NAMALWA (cell line): ENCODE measurements around the gene SNCAIP.
"Not testable (repeated sequence)": the region's sequence is repeated elsewhere in the genome, so short reads cannot be mapped to it uniquely, and the experiment has no call there.

Experiments used
- DNase-seq: peaks from one replicate; pipeline ENCODE4 v3.0.0-alpha.2; 2015; ENCODE audit warnings: low spot score

The SNCAIP gene

DNA sequence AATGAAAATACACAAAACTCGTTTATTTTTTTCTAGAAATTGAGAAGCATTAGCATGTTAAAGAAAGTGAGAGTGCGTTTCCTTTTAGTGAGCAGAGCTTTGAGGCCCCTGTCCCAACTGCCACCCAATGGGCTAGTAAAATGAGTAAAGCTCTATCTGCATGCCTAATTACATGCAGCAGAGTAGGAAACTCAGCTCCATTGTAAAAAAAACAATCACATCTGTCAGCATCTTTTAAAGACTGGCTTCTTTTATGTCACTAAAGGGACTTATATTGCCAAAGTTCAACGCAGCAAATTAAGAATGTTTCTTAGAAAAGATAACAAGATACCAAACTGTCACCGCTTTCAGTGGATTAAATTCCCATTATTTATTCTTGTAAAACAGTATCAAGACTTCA lies 154.0 kb downstream of the SNCAIP start:
- no peak for DNase-seq

DNA sequence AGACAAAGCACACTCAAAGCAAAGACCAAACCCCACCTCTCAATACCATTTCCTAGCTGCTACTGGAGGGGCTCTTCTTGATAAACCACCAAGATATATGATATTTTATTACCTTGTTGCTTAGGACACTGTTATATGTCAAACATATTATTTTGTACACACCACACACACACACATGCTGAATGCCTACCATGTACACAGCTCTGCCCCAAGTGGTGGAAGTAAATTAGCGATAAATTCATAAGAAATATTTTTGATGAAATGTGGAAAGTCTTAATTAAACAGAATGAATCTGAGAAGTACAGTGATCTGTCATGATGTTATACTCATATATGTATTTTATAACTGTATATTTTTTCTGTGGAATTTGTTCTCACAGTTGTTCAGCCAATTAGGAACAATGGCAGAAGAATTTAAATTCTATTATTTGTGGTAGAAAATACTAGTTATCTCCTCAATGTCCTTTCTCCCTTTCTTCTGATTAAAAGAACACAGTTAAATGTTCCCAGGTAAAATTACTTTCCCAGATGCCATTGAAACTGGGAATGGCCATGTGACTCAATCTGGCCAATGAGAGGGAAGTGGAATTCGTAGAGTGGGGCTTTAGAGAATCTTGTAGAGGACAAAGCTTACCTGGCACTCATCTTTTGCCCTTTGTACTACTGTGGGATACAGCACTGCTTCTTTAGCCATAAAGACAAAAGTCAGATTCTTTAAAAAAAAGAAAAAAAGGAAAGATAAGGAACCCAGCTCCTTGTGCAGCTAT lies 156.5 kb downstream of the SNCAIP start:
- DNase-seq = peak; percentile 13

DNA sequence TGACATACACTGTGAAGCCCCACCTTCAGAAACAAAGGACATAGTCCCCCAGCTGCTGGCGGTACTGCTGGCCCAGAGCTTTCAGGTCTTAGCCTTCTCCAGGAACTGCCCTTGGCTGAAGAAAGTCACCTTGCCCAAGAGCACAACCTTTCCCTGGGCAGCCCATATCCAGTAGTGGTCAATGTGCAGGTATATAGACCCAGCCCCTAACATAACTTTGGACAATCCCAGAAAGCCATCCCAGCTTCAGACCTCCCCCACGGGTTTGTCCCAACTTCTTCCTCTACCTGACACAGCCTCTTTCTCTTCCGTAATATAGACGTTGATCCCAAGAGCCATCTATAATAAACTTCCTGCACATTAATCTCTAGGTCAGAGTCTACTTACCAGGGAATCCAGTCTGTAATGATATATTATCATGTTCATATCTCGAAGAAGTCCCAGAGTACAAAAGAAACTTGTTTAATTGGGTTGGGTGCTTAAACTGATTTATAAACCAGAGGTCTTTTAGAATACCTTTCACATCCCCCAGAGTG lies 157.4 kb downstream of the SNCAIP start:
- DNase-seq = no peak

DNA sequence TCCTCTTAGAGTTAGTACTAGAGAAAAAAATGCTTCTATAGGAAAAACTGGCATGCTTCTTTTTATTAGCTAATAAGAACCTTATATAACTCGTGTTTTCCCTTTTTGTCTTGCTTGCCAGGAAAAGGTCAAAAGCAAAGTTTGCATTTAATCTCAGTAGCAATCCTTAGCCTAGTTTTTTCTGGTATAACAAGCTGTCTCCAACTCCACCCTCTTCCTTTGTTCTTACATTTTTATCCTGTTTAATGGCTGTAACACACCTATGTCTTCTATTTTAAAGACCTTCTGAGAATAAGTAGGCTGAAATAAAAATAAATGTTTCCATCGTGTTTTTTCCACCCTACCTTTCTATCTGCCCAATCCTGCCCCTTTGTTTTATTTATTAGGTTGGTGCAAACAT lies 158.3 kb downstream of the SNCAIP start:
- no peak for DNase-seq

DNA sequence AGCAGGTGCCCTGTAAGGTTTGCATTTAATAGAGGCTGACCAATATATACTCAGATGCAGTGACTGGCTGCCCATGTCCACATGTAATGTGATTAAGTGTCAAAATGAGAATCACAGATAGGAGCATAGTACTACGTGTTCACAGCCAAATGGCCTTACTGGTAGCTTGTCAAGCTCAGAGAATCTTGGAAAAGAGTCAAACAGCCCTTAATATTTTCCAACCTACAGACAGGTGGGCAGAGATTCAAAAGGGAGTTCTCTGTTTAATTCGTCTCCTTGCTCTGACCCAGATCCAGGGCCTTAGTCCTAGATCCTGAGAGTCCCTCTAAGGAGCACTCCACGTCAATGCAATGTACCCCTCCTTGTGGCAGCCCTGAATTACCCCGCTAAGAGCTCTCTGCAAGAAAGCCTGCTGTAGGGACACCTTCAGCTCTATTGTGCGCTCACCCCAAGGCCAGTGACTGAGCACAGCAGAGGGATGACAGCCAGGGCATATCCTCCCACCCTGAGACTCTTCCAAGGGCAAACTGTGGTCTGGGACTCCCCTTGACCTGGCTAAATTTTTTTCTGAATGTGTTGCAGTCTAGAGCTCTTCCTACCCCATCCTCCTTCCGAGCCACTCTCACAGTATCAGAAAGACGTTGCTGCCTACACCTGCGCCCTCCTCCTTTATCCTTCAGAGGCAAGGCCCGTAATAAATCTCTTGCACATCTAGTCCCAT lies 159.2 kb downstream of the SNCAIP start:
- DNase-seq = no peak

DNA sequence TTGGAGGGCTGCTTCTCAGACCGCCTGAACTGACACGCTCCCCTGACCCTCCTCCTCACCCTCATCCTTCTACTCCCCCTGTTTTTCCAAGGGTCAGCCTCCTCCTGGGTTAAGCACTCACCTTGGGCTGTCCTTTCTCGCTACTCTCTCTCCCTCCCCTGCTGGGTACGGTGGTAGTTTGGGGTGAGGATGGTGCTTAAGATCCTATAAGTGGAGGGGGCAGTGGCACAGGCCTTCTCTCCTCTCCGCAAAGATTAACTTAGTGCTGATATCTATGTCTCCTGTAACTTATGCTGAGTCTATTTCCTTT lies 159.7 kb downstream of the SNCAIP start:
- no peak for DNase-seq

DNA sequence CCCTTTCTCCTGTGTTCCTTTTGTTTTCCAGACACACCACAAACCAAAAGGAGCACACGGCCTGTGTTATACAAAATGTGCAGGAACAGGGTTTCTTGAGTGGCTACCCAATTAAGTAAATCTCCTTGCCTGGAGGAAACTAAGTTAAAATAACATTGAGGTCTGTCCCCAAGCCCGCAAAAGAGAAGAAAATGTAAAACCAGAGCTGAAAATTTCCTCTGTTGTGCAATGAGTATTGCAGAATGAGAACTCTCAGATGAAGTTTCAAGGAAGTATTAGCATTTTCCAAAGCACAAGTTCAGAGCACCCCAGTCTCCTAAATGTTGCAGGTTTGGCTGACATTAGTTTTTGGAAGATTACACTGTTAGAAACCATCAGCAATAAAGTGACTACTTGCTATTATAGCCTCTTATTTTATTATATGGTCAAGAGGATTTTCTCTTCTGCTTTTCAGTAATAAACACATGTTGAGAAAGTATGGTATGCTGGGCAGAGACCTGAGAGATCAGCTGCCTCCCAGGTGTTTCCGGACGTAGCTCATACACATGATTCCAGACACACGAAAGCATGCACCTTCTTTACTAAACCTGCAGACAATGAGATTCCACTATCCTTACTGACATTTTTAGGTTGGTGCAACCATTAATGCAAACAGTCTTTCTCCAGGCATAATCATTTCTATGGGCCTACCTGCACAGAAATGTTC lies 161.3 kb downstream of the SNCAIP start:
- no peak for DNase-seq

DNA sequence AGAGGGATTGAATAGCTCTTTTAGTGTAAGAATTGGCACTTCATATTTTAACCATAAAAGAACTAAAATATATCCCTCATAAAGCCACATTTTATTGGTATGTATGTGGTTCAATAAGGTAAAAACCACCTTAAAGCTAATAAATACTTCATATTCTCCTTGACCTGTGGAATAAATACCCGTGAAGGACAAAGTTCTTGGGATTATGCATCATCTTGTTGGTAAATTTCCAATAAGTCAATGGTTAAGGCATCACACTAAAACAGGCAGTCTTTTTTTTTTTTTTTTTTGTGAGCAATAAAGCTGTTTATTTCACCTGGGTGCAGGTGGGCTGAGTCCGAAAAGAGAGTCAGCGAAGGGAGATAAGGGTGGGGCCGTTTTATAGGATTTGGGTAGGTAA lies 161.9 kb downstream of the SNCAIP start:
- DNase-seq = no peak

DNA sequence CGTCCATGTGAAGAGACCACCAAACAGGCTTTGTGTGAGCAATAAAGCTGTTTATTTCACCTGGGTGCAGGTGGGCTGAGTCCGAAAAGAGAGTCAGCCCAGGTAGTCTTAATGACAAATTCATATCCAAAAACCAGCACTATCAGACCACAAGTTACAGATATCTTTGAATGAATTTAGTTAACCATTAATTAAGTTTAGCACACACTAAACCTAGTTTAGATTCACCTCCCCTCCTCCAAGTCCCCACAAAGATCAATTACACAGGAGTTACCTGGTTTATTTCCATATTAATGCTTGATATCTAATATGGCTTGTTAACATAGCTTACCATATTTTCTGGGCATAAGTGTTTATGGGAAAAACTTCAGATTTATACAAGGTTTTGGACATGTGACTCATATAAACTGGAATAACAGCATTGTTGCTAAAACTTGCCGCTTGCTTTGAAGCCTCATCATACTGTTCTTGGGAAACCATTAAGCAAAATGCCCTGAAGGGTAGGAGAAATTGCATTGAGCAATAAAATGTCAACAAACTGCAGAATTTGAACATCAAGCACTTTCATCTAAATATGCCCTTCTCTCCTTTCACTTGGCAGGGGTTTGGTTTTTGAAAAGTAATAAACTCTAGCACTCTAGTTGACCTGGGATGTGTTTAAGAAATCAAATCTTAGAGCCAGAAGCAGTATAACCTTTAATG lies 166.9 kb downstream of the SNCAIP start:
- DNase-seq = no peak

DNA sequence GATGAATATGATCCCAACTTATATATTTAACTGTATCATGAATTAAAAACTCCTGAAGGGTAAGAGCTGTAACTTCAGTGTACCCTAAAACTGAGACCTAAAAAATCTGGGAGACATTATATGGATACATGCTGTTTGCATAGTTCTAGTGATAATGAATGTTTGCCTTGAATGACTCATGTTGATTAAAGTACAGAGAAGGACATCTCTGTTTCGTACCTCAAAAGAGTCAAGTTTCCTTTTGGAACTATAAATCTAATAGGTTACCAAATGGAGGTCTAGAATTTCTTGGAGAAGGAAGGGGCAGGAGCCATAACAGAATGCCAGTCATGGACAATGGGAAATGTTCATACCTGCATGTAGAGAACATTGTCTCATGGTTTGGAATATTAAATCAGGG lies 168.1 kb downstream of the SNCAIP start:
- no peak for DNase-seq

DNA sequence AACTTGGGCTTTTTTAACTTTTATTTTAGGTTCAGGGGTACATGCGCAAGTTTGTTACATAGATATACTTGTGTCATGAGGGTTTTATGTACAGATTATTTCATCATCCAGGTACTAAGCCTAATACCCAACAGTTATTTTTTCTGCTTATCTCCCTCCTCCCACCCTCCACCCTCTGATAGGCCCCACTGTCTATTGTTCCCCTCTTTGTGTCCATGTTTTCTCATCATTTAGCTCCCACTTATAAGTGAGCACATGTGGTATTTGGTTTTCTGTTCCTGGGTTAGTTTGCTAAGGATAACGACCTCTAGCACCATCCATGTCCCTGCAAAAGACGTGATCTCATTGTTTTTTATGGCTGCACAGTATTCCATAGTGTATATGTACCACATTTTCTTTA lies 172.1 kb downstream of the SNCAIP start:
- DNase-seq = no peak

DNA sequence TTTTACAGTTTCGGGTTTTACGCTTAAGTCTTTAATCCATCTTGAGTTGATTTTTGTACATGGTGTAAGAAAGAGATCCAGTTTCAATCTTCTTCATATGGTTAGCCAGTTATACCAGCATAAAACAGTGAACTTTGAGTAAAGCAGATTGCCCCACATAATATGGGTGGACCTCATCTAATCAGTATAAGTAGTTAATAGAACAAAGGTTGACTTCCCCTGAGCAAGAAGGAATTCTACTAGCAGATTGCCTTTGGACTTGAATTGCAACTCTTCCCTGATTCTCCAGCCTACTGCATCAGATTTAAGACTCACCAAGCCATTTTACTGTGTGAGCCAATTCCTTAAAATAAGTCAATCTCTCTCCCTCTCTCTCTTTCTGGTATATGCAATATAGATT lies 173.2 kb downstream of the SNCAIP start:
- DNase-seq = no peak

DNA sequence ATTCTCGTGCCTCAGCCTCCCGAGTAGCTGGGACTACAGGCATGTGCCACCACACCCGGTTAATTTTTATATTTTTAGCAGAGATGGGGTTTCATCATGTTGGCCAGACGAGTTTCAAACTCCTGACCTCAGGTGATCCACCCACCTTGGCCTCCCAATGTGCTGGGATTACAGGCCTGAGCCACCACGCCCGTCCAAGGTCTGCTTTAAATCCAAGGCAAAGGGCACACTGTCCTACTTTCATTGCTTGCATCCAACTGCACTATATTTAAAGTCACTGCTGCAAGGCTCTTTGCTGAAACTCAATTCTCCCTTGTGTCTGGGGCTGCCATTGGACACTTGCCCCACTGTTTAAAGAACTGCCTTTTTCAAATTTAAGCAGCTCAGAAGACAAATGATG lies 174.6 kb downstream of the SNCAIP start:
- DNase-seq = not testable (repeated sequence)

DNA sequence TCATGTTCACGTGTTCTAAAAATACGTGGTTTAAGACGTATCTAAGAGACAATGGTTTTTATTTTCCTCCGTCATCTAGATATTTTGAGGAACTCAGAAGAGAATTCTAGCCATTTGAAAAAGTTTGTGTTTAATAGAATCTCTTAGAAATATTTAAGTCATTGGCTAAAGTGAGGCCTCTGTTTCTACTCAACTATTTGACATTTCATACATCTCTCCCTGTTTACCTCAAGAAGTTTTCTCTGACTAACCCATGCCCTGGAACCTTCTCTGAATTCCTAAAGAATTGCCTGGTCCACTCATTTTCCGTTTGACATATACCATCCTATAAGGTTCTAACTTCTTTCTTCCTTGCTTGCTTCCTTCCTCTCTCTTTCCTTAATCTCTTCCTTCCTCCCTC lies 178.7 kb downstream of the SNCAIP start:
- DNase-seq = no peak

DNA sequence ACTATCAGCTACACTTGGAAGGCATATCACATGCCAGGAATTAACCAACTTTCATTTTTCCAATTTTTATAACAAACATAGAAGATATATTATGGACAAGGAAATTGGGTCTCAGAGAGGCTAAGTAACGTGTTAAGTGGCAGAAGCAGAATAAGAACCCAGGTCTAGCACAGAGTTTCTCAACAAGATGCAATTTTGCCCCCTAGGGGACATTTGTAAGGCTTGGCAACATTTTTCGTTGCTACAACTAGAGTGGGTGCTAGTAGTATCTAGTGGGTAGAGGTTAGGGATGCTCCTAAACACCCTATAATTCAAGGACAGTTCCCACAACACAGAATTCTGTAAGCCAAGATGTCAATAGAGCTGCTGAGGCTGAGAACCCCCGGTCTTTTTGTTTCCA lies 180.6 kb downstream of the SNCAIP start:
- DNase-seq = peak; percentile 55

DNA sequence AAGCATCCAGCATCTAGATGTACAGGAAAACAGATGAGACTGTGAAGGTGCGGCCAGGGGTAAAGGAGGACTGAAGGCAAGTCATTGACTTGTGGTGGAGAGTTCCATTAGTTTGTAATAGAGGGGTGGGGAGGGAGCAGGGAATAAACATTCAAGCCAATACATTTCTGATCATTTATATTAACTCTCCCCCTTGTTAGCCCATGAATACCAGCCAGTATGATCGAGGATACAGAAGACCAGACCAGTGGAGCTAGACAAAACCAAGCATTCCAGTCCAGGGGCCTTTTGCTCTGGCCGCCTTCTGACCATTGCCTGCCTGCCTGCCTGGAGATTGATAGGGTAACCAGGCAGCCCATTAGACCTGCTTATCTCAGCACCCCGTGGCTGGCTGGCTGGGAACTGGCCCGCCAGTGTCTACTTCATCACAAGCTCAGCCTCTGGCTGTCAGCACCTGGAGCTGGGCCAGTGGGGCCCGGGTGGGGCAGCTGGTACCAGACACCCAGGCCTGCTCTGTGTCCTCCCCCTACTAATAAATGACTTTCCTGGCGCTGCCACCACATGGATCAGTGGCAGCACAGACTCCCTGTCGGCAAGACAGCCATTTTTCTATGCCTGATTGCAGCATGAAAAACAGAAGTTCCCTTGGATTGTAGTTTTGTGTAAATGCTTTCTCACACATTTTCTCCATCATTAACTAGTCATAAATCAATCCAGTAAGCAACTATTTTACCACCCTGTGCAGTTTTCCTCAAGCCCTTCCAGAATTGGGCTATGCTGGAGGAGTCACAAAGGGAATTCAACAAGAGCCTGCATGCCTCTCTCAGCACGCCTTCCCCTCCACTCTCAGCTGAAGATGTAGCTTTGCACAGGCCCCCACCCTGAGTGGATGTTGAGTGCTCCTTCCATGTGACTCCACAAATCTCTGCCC lies 181.3 kb downstream of the SNCAIP start:
- no peak for DNase-seq

DNA sequence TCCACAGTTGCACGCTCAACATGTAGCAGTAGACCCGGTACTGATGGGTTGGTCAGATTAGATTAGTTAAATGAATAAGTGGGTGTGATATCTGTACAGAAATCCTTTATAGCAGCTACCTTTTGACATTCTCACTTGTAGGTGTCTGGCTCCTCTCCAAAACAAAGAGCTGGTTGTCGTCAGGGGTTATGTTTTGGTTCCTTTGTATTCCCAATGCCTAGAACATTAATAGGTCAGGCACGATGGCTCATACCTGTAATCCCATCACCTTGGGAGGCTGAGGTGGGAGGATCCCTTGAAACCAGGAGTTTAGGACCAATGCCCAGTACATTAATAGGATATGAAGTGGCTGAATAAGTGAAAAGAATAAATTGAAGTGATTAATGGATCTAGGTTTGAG lies 182.1 kb downstream of the SNCAIP start:
- no peak for DNase-seq

DNA sequence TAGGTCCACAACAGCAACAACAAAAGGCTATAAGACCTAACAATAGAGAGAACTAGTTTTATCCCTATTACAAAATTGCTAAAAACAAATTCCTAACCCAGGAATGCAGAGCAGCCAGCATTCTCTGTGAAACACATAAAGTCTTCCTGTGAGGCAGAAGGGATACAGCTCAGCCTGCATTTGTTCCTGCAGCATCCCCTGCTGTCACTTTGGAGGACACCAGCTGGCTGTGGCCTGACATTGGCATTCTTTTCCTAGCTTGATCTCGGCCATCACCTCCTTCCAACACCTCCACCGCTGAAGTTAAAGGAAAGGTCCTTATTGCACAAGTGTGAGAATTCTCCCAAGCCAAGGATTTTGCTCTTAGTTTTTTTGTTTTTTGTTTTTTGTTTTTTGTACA lies 186.1 kb downstream of the SNCAIP start:
- no peak for DNase-seq

DNA sequence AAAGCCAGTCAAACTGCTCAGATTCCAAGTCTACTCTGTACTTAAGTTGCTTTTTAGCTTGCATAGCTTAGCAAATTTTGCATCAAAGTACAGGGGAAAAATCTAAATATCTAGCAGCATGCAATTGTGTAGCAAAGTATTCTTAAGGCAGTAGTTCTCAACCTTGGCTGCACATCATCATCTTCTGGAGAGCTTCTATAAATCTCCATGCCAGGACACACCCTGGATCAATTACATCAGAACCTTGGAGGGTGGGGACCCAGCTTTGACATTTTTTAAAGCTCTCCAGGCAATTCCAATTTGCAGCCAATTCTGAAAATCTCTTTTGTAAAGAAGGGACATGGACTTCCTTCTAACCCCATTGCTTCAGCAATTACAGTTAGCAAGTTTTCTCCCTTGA lies 187.5 kb downstream of the SNCAIP start:
- DNase-seq = no peak

DNA sequence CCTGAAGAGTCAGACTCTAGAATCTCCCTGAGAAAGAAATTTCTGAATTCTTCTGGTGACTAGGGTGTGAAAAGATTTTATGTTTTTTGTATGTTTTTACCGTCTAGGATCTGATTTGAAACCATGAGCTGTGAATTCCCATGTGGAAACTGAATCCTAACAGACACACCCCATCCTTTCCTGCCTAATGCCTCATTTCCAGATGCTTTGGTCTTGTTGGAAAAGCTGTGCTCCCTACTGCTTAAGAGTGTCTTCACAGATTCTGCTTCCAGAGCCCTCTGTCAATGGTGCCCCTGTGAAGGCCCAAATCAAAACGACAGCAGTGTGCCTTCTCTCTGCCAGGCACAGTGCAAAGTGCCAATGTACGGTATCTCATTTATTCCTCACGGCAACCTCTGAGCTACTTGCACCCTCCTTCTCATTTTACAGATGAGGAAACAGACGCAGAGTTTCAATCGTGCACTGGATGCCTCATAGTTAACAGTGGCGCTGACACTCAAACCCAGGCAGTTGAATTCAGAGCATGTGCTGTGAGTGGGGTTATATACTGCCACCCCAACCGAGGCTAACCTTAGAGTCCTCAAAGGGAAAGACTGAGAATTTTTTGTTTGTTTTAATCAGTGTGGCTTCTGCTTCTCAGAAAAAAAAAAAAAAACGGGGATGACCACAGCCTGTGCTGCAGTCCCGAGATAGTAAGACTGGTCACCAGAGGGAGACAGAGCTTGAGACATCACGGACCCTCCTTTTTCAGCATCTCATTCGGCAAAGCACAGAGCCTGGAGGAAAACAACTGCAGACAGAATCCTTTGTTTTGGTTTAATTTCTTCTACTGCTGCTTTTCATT lies 188.4 kb downstream of the SNCAIP start:
- peak; percentile 58 for DNase-seq

DNA sequence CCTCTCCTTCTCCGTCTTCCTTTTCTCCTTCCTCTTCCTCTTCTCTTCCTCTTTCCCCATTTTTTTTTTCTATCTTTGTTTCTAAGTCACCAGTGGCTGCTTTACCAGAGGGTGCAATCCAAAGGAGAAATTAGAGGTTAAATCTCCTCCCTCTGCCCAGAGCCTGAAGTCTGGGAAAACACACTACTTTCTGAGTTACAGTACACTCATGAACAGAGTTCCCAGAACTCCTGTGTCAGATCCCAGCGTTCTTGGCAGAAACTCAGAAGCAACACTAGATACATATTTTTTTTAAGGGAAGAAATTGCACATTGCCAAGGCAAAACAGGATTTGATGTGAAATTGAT lies 189.0 kb downstream of the SNCAIP start:
- no peak for DNase-seq
